ENCODE measurements around the gene EXD3. TPM values are rescaled to one million over a fixed set of nuclear protein-coding genes. Genes with fewer than 3 reads are reported as not detected.
A peak's percentile ranks its signal among the peaks of the same experiment; 100 is the strongest.

Gene EXD3
- total RNA-seq, 5 donors from 2014 or later (not counting 1 experiment from before 2014, with no cell fraction given) = 18.5 to 43.8 (median 38.0) TPM

DNA sequence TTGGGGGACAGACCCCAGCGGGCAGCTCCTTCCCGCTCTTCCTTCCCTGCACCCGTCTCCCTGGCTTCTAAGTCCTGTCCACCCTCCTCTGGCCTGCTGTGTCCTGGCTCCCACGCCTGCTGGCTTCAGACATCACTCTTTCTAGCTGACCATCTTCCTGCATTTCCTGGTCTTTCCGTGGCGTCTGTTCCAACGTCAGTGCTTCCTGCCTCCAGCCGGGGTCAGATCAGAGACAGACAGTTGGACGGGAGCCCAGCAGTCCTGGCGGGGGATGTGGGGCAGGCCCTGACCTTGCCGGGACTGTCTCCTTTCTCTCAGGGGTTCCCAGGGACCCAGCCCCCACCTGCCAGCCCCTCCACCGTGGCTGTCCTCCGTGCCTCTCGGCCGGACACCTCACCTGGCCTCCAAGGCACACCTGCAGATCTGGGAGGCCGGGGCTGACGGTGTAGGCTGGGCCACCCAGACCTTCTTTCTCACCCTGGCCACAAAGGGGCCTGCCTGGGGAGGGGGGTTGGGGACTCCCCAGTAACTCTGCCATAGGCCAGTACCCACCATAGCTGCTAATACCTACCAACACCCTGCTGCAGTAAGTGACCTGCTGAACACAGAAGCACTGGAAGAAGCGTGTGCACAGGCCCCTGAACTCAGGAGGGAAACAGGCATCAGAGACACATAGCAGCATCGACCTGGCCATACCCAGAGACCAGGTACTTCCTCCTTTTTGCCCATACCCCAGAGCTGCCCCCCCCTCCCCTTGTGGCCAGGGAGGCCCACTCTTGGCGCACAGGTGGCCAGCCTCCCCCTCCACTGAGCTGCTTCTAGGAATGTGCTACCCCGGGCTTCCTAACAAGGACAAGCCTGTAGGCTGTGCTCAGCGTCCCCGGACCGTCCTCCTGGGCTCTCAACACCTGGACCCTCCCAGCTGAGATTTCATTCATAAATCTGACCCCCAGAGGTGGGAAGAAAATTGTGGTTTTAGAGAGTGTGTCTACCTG is 126.0 kb downstream of the EXD3 start:
- H3K27ac Mint-ChIP-seq = no peak overlapping the region
- peaks cover 24 to 47% of the 10 kb centered on the region in 2 donors for H3K27me3 Mint-ChIP-seq
- H3K36me3 Mint-ChIP-seq = no peaks in the 10 kb centered on the region
- Histone ChIP-seq H3K9me3 (no peaks in the 10 kb centered on the region), H3K4me1 (ENCODE audit: control insufficient read depth in 1 of 2, extremely low read depth in 1 of 2, insufficient read depth in 2 of 2, low read length in 2 of 2) (peaks cover 4 to 38% of the 10 kb centered on the region in 2 experiments), H3K4me3 (ENCODE audit: control insufficient read depth in 1 of 2, extremely low read depth in 1 of 2, low read length in 1 of 2) (no peak overlapping the region), H3K27ac (ENCODE audit: low read length) (no peak overlapping the region), H3K36me3 (ENCODE audit: control insufficient read depth in 2 of 2, extremely low read depth in 1 of 2, insufficient read depth in 1 of 2, low read length in 1 of 2) (no peaks in the 10 kb centered on the region), H3K27me3 (replicated peaks in 1 of 2; ENCODE audit: control insufficient read depth in 2 of 2, extremely low read depth in 1 of 2, insufficient read depth in 2 of 2, low read length in 1 of 2) (peaks cover 7 to 76% of the 10 kb centered on the region in 2 experiments)
- DNase-seq (no peak), ATAC-seq (replicated peaks in 1 of 4) (no peak)
- 60% methylated on average over 15 of the region's 24 CpGs for WGBS (ENCODE audit: insufficient coverage)
- POLR2A ChIA-PET = no interaction called here
- peaks cover 10 to 20% (median 17%) of the 10 kb centered on the region in 3 donors for H3K4me1 Mint-ChIP-seq
- CTCF ChIA-PET = interaction anchor here in 1 of 2 donors (0.7 kb wide), 1 partner anchor 178 kb away, joined by 3 read pairs; no protein-coding TSS in a partner anchor
- no peaks in the 10 kb centered on the region for H3K9me3 Mint-ChIP-seq
- peak overlapping the region; percentile 65 to 79 (median 75) for H3K4me3 Mint-ChIP-seq

- peaks cover 24 to 47% of the 10 kb centered on the region in 2 donors for H3K27me3 Mint-ChIP-seq
- Histone ChIP-seq H3K4me3 (ENCODE audit: control insufficient read depth in 1 of 2, extremely low read depth in 1 of 2, low read length in 1 of 2) (no peak overlapping the region), H3K27ac (ENCODE audit: low read length) (no peak overlapping the region), H3K36me3 (ENCODE audit: control insufficient read depth in 2 of 2, extremely low read depth in 1 of 2, insufficient read depth in 1 of 2, low read length in 1 of 2) (no peaks in the 10 kb centered on the region), H3K4me1 (ENCODE audit: control insufficient read depth in 1 of 2, extremely low read depth in 1 of 2, insufficient read depth in 2 of 2, low read length in 2 of 2) (peaks cover 4 to 33% of the 10 kb centered on the region in 2 experiments), H3K9me3 (no peaks in the 10 kb centered on the region), H3K27me3 (replicated peaks in 1 of 2; ENCODE audit: control insufficient read depth in 2 of 2, extremely low read depth in 1 of 2, insufficient read depth in 2 of 2, low read length in 1 of 2) (peaks cover 7 to 73% of the 10 kb centered on the region in 2 experiments)
- DNase-seq (no peak), ATAC-seq (replicated peaks in 1 of 4) (peak in 3 of 4 experiments; percentile 24 to 40 (median 26))
- ChIA-PET CTCF (interaction anchor here in 1 of 2 donors (0.6 kb wide), 2 partner anchors 22 to 568 kb away, joined by 3 read pairs; no protein-coding TSS in a partner anchor), POLR2A (no interaction called here)
- H3K9me3 Mint-ChIP-seq = no peaks in the 10 kb centered on the region
- H3K4me3 Mint-ChIP-seq = peak overlapping the region; percentile 65 to 79 (median 75)
- H3K27ac Mint-ChIP-seq = no peak overlapping the region
- no peaks in the 10 kb centered on the region for H3K36me3 Mint-ChIP-seq
- H3K4me1 Mint-ChIP-seq = peaks cover 10 to 20% (median 17%) of the 10 kb centered on the region in 3 donors
- 39% methylated on average over 37 of the region's 78 CpGs for WGBS (ENCODE audit: insufficient coverage)
Observed at GRCh38 chr9:137295849-137296669, 126.9 kb downstream of the EXD3 start.

GRCh38 chr9:137295238-137295811 is 127.6 kb downstream of the EXD3 start:
- H3K27me3 ChIP-seq (replicated peaks in 1 of 2; ENCODE audit: control insufficient read depth in 2 of 2, extremely low read depth in 1 of 2, insufficient read depth in 2 of 2, low read length in 1 of 2) = peaks cover 7 to 67% of the 10 kb centered on the region in 2 experiments

GRCh38 chr9:137294681-137295237 is 128.2 kb downstream of the EXD3 start:
- DNase-seq (peak in 1 of 35 experiments; percentile 38), ATAC-seq (replicated peaks in 1 of 4) (peak; percentile 14 to 53 (median 20))
- Mint-ChIP-seq H3K9me3 (no peaks in the 10 kb centered on the region), H3K27me3 (peaks cover 22 to 40% of the 10 kb centered on the region in 2 donors), H3K4me3 (peak overlapping the region in 2 of 3 donors; percentile 39 to 62), H3K4me1 (peaks cover 7 to 15% (median 11%) of the 10 kb centered on the region in 3 donors), H3K27ac (no peak overlapping the region), H3K36me3 (no peaks in the 10 kb centered on the region)
- Histone ChIP-seq H3K9me3 (no peaks in the 10 kb centered on the region), H3K27ac (ENCODE audit: low read length) (no peak overlapping the region), H3K4me1 (ENCODE audit: control insufficient read depth in 1 of 2, extremely low read depth in 1 of 2, insufficient read depth in 2 of 2, low read length in 2 of 2) (peaks cover 2 to 22% of the 10 kb centered on the region in 2 experiments), H3K36me3 (ENCODE audit: control insufficient read depth in 2 of 2, extremely low read depth in 1 of 2, insufficient read depth in 1 of 2, low read length in 1 of 2) (no peaks in the 10 kb centered on the region), H3K27me3 (replicated peaks in 1 of 2; ENCODE audit: control insufficient read depth in 2 of 2, extremely low read depth in 1 of 2, insufficient read depth in 2 of 2, low read length in 1 of 2) (peaks cover 6 to 67% of the 10 kb centered on the region in 2 experiments), H3K4me3 (ENCODE audit: control insufficient read depth in 1 of 2, extremely low read depth in 1 of 2, low read length in 1 of 2) (peak overlapping the region in 1 of 2 donors; percentile 15)
- ChIA-PET POLR2A (no interaction called here), CTCF (interaction anchor here in 1 of 2 donors (0.7 kb wide), 1 partner anchor 114 kb away, joined by 8 read pairs; no protein-coding TSS in a partner anchor)
- 21% methylated on average over 26 of the region's 35 CpGs for WGBS (ENCODE audit: insufficient coverage)

More at GRCh38 chr9:137295238-137295811, 127.6 kb downstream of the EXD3 start:
- Mint-ChIP-seq H3K27ac (no peak overlapping the region), H3K27me3 (peaks cover 24 to 44% of the 10 kb centered on the region in 2 donors), H3K4me3 (peak overlapping the region in 1 of 3 donors; percentile 62), H3K4me1 (peaks cover 7 to 15% (median 14%) of the 10 kb centered on the region in 3 donors), H3K9me3 (no peaks in the 10 kb centered on the region), H3K36me3 (no peaks in the 10 kb centered on the region)
- peaks cover 2 to 26% of the 10 kb centered on the region in 2 experiments for H3K4me1 ChIP-seq (ENCODE audit: control insufficient read depth in 1 of 2, extremely low read depth in 1 of 2, insufficient read depth in 2 of 2, low read length in 2 of 2)
- ATAC-seq (replicated peaks in 1 of 4) (peak; percentile 81 to 93 (median 83)), DNase-seq (peak in 24 of 35 experiments; percentile 9 to 74 (median 36))
- POLR2A ChIA-PET = no interaction called here
- H3K4me3 ChIP-seq (ENCODE audit: control insufficient read depth in 1 of 2, extremely low read depth in 1 of 2, low read length in 1 of 2) = peak overlapping the region in 1 of 2 donors; percentile 15
- CTCF ChIA-PET = no interaction called here
- no peak overlapping the region for H3K27ac ChIP-seq (ENCODE audit: low read length)
- 1% methylated on average over 76 of the region's 76 CpGs for WGBS (ENCODE audit: insufficient coverage)
- no peaks in the 10 kb centered on the region for H3K9me3 ChIP-seq
- H3K36me3 ChIP-seq (ENCODE audit: control insufficient read depth in 2 of 2, extremely low read depth in 1 of 2, insufficient read depth in 1 of 2, low read length in 1 of 2) = no peaks in the 10 kb centered on the region

- Histone ChIP-seq H3K4me1 (ENCODE audit: control insufficient read depth in 1 of 2, extremely low read depth in 1 of 2, insufficient read depth in 2 of 2, low read length in 2 of 2) (peaks cover 2 to 22% of the 10 kb centered on the region in 2 experiments), H3K36me3 (ENCODE audit: control insufficient read depth in 2 of 2, extremely low read depth in 1 of 2, insufficient read depth in 1 of 2, low read length in 1 of 2) (no peaks in the 10 kb centered on the region), H3K27ac (ENCODE audit: low read length) (no peak overlapping the region), H3K4me3 (ENCODE audit: control insufficient read depth in 1 of 2, extremely low read depth in 1 of 2, low read length in 1 of 2) (no peak overlapping the region), H3K9me3 (no peaks in the 10 kb centered on the region), H3K27me3 (replicated peaks in 1 of 2; ENCODE audit: control insufficient read depth in 2 of 2, extremely low read depth in 1 of 2, insufficient read depth in 2 of 2, low read length in 1 of 2) (peaks cover 4 to 65% of the 10 kb centered on the region in 2 experiments)
- no peaks in the 10 kb centered on the region for H3K36me3 Mint-ChIP-seq
- ChIA-PET POLR2A (interaction anchor here in 1 of 2 donors (0.6 kb wide), 1 partner anchor 660 kb away, joined by 3 read pairs; no protein-coding TSS in a partner anchor), CTCF (interaction anchor here in 1 of 2 donors (0.6 to 0.7 kb wide), 2 partner anchors 114 to 129 kb away, joined by 3 to 8 read pairs; partner anchors contain the start of genes EXD3 and NOXA1)
- peak overlapping the region in 2 of 3 donors; percentile 39 to 62 for H3K4me3 Mint-ChIP-seq
- ATAC-seq (replicated peaks in 1 of 4) (peak in 1 of 4 experiments; percentile 52), DNase-seq (peak in 1 of 35 experiments; percentile 38)
- peaks cover 21 to 37% of the 10 kb centered on the region in 2 donors for H3K27me3 Mint-ChIP-seq
- no peaks in the 10 kb centered on the region for H3K9me3 Mint-ChIP-seq
- peaks cover 7 to 15% (median 10%) of the 10 kb centered on the region in 3 donors for H3K4me1 Mint-ChIP-seq
- WGBS (ENCODE audit: insufficient coverage) = 36% methylated on average over 4 of the region's 11 CpGs
- no peak overlapping the region for H3K27ac Mint-ChIP-seq
Observed at GRCh38 chr9:137294091-137294680, 128.8 kb downstream of the EXD3 start.
